GF-D8 (cell line): ENCODE data around the gene OR2W3.

ENCODE experiments used
- DNase-seq: peaks from one replicate; lab custom pipeline; 2025; lab: John Stamatoyannopoulos, UW

OR2W3 gene

DNA sequence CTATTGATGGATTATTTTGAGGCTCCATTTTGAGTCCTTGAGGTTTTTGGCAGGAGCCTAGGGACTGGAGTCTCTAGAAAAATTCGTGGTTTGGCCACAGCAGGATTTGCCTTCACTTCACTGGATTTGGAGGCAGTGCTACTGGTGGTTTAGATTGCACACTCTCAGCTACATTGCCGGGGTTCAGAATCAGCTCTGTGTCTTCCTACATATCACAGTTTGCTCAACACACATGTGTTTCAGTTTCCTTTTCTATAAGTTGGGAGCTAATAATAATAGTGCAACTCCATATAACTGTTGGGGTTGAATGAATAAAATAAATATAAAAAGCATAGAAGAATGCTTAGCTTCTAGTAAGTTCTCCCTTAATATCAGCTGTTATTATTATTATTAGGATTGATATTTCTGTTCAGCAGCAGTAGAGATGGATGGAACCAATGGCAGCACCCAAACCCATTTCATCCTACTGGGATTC is at the start of gene OR2W3:
Gene OR2W3 (plus strand): TSS at position 425 of the 475 bp plus-strand sequence. CDS start 0 bp downstream, at position 425.
- no peak for DNase-seq

DNA sequence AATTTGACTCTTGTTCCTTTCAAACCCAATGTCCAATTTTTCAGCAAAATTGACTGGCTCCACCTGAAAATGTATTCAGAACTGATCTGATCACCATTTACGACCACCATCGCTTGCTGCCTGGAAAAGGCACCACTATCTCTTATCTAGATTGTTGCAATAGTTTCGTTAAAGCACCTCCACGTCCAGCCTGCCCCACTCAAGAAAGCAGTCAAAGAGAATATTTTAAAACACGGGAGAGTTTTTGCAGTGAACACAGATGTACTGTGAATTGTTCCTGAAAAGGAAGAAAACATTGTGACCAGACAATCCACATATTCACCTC is 49.7 kb upstream of the OR2W3 start:
- no peak for DNase-seq

DNA sequence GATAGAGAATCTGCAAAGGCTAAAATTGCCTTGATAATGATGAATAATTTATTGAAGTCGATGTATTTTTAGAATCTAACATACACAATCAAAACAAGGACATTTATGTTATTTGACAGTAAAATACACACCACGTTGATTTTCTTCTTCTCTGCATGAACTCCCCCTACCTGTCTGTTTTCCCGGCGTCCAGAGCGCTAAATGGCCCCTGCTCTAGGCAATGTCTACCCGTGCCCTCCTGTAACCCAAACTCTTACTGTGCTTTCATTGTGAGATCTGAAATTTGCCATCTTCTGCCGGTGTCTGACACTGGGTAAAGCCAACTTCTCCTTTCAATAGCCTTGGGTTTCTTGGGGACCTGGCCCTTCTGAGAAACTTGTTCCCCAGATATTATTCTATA is 47.0 kb upstream of the OR2W3 start:
- no peak for DNase-seq

DNA sequence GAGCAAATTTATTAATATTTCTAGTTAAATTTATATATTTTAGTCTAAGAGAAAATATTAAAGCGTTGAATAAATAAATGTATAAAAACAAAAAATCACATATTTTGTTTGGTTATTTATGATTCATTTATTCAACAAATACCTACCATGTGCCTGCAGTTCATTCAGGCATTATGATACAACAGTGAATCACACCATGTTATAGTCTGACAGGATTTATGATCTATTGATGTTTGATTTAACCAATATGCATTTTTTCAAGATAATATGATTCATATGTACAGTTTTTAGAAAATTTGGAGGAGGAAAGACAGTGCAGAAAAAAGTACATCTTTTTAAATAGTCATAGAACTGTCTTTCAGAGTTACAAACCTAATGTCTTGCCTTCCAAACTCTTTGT is 45.8 kb upstream of the OR2W3 start:
- no peak for DNase-seq

DNA sequence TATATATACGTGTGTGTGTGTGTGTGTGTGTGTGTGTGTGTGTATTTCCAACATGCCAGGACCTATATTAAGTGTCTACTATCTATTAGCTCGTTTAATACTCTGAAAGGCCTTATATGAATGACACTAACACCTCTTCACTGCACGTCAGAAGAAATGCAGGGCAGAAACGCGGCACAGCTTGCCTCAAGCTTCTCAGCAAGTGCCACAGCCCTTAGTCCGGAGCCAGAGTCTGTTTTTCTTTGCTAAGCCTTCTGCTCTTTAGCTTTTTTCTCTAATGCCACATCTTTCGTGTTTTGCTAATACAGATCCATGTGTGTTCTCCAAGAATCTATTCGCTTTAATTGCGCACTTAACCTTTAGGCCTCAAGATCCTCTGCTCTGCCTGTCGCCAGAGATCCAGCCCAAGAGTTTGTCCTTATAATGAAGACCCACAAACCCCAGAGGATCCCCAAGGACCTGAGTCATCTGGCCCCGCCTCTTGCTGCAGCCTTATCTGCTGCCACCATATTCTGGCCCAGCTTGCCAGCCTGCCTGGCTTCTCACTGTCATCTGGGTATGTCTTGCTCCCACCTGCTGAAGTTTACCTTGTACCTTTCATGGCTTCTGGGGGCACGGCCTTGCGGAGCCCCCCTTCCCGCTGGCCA is 40.4 kb upstream of the OR2W3 start:
- DNase-seq = no peak

DNA sequence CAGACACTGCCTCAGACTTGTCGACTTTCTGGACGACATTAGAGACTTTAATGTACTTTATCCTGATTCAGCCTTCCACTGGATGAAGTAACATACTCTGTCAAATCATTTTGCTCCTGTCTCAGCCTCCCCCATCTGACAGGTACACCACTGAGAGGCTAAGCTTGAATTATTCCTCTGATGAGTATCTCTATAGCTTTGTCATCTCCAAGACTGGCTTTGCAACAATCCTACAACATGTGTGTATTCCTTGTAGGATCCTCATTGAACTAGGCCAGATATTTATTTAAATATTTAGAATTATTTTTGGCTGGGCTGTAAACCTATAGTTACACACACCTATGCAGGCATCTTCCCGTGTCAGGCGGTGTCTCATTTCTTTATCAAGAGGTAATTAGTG is 39.5 kb upstream of the OR2W3 start:
- DNase-seq = no peak

DNA sequence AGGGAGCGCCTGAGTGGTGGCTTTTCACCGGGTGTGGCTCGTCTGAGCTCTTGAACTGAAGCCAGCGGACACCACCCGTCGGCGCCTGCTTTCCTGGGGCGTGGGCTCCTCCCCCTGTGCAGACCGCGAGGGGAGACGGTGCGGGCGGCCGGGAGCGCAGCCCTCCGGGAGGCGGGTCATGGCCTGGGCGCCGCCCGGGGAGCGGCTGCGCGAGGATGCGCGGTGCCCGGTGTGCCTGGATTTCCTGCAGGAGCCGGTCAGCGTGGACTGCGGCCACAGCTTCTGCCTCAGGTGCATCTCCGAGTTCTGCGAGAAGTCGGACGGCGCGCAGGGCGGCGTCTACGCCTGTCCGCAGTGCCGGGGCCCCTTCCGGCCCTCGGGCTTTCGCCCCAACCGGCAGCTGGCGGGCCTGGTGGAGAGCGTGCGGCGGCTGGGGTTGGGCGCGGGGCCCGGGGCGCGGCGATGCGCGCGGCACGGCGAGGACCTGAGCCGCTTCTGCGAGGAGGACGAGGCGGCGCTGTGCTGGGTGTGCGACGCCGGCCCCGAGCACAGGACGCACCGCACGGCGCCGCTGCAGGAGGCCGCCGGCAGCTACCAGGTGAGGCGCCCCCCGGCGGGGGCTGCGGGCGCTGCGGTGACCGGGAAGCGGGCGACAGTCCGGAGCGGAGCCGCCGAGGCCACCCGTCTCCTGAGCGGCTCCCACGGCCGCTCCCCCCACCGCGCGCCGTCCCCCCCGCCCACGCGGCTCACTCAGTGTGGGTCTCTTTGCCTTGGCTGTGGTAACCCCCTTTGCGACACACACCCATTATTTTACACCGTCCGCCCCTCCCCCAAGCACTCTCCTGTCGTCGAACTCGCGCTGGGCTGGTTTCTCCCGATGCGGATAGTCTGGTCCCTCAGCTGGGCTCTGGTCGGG is 38.1 kb upstream of the OR2W3 start, which contains the start of gene TRIM58:
Gene TRIM58 (plus strand): TSS at position 119 of the 916 bp plus-strand sequence. CDS start 60 bp downstream, at position 179.
- no peak for DNase-seq

DNA sequence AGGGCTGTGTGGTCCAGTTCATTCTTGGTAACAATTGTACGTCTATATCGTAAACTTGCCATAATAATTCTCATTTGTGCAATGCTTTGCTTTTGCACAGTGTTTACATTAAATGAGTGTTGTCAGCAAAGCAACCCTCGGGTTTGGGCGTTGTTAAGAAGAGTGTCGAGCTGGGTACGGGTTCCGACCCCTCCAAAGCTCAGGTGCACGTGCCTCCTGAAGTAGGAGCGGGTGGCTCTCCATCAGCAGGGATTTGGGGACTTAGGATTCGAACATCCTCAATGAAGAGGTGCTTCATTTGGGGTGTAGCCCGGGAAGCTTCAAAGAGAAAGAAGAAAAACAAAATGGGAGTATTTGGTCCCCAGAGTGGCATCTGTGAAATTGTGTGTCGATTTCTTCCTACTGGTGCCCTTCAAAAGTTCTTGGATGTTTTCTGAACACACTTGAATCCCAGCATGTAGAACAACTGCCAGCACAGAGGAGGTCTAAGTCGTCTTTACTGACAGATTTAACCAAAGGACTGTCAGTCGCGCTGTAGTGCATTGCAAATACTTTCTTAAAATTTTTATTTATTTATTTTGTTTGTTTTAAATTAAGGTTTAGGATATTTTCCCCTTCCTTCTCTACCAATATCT is 37.3 kb upstream of the OR2W3 start:
- DNase-seq = no peak

DNA sequence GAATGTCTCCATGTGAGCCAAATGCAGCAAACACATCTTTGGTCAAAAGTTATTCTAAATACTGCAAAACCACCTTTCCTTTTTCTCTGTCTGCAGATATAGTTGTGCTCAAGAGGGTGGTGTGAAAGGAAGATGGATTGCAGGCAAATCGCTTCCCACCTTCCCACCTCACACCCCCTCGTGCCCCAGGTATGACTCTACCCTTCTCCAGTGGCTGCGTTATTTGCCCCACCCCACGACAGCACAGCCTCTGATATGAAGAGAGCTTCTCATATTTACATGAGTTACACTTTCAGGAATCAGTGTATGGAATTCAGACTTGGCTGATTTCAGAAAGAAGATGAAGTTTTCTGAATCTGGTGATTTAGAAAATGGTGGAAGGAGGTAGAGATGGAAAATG is 32.6 kb upstream of the OR2W3 start:
- DNase-seq = no peak

DNA sequence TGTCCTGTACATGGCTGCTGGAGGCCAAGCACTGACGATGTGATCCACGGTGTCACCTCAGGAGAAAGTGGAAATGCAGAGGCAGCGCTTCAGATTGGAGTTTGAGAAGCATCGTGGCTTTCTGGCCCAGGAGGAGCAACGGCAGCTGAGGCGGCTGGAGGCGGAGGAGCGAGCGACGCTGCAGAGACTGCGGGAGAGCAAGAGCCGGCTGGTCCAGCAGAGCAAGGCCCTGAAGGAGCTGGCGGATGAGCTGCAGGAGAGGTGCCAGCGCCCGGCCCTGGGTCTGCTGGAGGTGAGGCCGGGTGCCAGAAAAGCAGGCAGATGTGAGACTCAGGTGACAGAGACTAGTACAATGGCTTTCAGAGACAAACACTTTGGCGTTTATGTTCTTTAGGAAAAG is 30.7 kb upstream of the OR2W3 start:
- no peak for DNase-seq

DNA sequence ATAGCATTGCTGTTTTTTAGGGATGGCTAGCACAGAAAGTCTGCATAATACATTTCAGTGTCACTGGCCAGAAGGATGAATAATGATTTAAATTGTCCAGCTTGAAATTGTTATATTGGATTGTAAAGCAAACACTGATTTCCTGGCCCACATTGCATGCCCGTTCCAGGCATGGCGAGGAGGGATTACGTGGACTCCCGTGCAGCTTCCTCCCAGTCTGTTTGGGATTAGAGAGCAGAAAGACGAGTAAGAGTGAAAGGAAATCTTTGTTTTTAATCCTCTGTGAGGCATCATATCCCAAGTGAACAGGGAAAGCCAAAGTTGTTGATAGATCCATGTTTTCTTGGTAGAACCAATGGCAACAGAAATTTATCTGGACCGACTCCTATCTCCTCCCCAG is 30.0 kb upstream of the OR2W3 start:
- no peak for DNase-seq

DNA sequence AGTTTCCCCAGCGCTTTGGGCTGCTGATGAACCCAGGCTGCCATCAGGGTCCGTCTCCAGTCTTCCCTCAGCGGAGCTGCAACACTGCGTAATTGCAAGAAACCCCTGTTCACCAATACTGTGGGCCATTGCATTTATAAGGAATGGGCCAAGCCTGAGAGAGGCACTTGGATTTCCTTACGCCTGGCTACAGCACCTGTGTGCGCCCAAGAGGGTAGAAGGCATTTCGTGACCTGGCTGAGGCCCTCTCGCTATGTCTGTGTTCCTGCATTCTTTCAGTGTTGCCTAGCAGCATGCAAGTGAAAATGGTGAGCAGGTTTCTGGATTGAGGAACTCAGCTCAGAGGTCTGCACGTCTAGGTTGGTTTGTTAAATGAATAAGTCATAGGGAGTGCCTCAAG is 12.0 kb upstream of the OR2W3 start:
- no peak for DNase-seq

DNA sequence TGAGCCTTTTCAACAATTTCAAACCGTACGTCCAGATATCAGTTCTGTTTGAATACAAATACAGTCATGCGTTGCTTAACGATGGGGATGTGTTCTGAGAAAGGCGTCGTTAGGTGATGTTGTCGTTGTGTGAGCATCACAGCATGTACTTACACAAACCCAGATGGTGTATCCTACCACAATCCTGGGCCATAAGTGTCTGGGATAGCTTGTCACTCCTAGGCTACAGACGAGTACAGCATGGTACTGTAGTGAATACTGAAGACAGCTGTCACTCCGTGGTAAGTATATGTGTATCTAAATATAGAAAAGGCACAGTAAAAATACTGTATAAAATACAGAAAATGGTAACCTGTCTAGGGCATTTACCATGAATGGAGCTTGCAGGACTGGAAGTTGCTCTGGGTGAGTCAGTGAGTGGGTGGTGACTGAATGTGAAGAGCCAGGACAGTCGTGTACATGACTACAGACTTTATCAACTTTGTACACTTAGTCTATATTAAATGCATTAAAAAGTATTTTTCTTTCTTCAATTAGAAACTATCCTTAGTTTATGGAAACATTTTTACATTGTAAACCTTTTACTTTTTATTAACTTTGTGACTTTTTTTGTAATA is 10.5 kb upstream of the OR2W3 start:
- DNase-seq = no peak

DNA sequence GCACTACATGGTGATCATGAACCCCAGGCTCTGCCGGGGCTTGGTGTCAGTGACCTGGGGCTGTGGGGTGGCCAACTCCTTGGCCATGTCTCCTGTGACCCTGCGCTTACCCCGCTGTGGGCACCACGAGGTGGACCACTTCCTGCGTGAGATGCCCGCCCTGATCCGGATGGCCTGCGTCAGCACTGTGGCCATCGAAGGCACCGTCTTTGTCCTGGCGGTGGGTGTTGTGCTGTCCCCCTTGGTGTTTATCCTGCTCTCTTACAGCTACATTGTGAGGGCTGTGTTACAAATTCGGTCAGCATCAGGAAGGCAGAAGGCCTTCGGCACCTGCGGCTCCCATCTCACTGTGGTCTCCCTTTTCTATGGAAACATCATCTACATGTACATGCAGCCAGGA is 589 bp downstream of the OR2W3 start:
- no peak for DNase-seq

DNA sequence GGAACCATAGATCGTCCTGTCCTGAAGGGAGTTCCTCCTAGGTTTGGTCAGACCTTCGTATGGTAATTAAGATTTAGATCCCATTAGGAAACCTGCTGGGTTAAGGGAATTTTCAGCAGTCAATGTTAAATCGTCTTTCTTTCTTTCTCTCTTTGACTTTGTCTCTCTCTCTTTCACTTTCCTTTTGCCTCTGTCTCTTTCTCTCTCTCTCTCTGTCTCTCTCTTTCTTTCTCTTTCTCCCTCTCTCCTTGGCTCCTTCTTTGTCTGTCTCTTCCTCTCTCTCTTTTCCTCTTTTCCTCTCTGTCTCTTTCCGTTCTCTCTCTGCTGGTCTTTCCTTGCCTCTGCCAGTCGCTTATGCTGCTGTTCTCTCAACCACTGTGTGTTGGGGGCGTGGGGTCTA is 8.7 kb downstream of the OR2W3 start:
- DNase-seq = no peak

DNA sequence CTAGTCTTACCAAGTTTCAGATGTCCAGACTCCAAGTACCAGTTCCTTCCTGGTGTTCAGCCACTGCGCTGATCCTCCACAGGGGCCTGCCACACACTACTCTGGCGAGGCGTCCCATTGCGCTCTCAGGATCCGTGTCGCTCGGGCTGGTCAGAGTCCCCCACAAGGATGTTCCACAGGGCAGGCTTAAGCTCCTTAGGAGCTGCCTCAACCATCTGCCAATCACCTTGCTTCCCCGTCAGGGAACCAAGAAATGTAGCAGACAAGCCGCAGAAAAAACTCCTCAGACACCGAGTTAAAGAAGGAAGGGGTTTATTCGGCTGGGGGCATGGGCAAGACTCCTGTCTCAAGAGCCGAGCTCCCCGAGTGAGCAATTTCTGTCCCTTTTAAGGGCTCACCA is 9.8 kb downstream of the OR2W3 start:
- no peak for DNase-seq

DNA sequence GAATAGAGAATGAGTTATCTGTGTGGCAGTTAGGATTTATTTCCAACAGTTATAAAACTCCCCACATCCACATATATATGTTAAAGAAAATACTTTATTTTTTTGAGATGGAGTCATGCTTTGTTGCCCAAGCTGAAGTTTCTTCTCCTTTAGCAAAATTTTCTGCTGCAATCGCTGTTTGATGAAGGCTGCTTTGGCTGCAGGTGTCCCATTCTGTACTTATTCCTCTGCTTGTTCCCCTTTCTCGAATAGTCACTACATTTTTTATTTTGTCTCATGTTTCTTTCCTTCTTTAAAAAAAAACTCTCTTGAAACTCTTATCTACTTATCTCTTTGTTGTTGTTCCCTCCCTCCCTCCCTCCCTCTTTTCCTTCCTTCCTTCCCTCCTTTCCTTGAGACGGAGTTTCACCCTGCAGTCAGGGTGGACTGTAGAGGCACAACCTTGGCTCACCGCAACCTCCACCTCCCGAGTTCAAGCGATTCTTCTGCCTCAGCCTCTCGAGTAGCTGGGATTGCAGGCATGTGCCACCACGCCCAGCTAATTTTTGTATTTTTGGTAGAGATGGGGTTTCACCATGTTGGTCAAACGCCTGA is 10.6 kb downstream of the OR2W3 start:
- no peak for DNase-seq

DNA sequence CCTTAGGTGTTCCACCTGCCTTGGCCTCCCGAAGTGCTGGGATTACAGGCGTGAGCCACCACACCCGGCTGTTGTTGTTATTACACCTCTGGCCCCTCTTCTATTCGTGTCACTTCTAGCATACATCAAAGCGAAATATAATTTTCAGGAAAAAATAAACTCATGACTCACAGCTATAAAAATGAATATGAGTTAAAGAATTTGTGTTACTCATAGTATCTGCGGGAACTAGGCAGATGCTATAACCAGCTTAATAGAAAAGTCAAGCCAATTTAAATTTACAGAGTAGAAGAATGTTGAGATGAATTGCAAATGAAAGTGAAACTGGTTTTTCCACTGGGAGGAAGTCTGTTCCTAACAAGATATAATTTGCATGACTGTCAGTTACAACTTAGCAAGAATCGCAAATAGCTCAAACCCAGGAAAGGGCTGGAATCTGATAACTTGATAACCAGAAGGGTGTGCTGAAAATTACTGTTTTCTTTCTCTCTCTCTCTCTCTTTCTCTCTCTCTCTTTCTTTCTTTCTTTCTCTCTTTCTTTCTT is 11.2 kb downstream of the OR2W3 start:
- DNase-seq = no peak

DNA sequence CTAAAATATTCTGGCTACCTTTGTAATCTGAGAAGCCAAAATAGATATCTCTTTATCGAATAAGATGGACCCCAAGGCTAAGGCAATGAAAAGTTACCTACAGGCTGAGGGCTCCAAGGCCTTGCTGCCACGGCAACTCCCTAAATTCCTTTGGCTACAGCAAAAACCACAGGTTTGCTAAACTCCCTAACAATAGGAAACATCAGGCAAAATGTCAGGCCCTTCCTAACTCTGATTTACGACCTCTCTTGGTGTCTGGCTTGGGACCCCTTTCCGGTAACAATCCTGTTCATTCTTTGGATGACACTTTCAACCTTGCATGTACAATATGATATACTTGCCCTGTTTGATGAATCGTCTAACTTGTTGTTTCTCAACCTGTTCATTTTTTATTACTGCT is 13.4 kb downstream of the OR2W3 start:
- DNase-seq = no peak

DNA sequence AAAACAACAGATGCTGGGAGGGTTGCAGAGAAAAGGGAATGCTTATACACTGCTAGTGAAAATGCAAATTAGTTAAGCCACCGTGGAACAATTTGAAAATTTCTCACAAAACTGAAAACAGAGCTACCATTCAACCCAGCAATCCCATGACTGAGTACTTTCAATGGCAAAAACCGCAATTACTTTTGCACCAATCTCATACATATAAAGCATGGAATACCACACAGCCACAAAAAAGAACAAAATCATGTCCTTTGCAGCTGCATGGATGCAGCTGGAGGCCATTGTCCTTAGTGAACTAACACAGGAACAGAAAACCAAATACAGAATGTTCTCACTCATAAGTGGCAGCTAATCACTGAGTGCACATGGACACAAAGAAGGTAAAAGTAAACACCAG is 18.4 kb downstream of the OR2W3 start:
- DNase-seq = no peak

DNA sequence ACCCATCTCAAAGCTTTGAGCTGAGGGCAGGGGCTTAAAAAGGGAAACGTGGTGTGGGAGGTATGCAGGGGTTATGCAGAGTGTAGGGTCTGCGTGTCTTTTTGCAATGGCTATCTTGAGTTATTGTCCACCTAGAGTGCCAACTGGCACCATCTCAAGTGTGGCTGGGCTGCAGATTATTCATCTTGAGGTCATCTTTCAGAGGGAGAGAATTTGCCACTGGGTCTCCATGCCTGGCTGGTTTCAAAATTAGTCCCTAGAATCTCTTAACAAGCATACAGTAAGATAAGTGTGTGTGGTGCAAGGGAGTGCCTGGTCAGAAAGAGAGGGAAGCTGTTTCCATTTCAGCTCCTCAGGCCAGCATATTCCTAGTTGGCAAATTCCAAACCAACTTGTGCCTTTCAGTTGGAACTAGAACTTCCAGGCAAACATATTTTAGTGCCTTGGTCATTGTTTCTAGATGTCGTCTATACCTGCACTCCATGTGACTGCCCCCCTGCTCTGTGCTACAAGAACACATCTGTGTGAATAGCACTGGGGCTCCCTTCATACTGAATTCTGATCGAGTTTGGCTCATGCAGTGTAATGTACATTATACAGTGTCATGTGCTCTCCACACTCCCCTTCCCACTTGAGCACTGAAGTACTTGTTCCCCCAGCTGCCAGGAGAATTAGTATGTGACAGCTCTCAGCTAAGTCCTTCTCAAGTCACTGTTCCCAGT is 19.7 kb downstream of the OR2W3 start:
- DNase-seq = no peak
